Bronchial epithelial cell (primary cell): Measurements from ENCODE around the gene CTRL. TPM values are rescaled to one million over a fixed set of nuclear protein-coding genes. Genes with fewer than 3 reads are reported as not detected.

ENCODE experiments used
- DNase-seq: peaks from one replicate; pipeline ENCODE4 v3.0.0-alpha.2; 2010; ENCODE audit warnings: low read depth
- FAIRE-seq: peaks from 2 replicates; lab custom pipeline; 2011; peaks lifted over from hg19 to GRCh38; lab: Jason Lieb, UNC
- H3K27me3 ChIP-seq: 2 replicates; pipeline ENCODE4 v1.5.1; 2011; ENCODE audit warnings: low read length; ENCODE audit not compliant: control insufficient read depth, insufficient read depth
- H3K36me3 ChIP-seq: 2 replicates; pipeline ENCODE4 v1.5.1; 2011; ENCODE audit warnings: low read length; ENCODE audit not compliant: control insufficient read depth, insufficient read depth
- H3K4me3 ChIP-seq: 2 replicates; pipeline ENCODE4 v1.5.1; 2011; ENCODE audit warnings: mild to moderate bottlenecking, low read depth, low read length, control low read depth
- total RNA-seq: library from RNA; depleted of rRNA; stranded (reverse); fragments of >200 nt; gene quantifications from 2 replicates; pipeline ENCODE4 v1.2.1, GENCODE V29; 2014
- TF ChIP-seq, protein P1 (sequence below): IDR thresholded peaks from 2 replicates; pipeline ENCODE4 v1.5.1; 2011; ENCODE audit warnings: mild to moderate bottlenecking, moderate library complexity, low read length, control low read depth, inconsistent platforms; ENCODE audit not compliant: insufficient read depth, severe bottlenecking

Gene CTRL
- total RNA-seq, 1 donor from 2014 or later, result 0.26 TPM

DNA sequence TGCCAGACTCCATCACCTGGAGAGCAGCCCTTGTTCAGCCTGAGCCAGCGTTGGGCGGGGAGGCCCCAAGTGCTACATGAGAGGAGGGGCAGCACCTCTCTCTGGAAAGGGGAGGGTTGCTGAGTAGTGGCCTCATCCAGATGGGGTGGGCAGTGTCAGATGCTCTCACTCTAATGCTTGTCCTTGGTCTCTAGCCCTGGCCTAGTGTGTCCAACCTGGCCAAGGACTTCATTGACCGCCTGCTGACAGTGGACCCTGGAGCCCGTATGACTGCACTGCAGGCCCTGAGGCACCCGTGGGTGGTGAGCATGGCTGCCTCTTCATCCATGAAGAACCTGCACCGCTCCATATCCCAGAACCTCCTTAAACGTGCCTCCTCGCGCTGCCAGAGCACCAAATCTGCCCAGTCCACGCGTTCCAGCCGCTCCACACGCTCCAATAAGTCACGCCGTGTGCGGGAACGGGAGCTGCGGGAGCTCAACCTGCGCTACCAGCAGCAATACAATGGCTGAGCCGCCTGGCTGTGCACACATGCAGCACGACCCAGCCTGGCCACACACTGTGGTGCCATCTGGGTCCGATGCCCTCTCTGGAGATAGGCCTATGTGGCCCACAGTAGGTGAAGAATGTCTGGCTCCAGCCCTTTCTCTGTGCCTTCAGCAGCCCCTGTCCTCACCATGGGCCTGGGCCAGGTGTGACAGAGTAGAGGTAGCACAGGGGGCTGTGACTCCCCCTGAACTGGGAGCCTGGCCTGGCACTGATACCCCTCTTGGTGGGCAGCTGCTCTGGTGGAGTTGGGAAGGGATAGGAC is 4.3 kb downstream of the CTRL start:
- no peaks in the 10 kb centered on the region for H3K27me3 ChIP-seq
- FAIRE-seq, result no peak

DNA sequence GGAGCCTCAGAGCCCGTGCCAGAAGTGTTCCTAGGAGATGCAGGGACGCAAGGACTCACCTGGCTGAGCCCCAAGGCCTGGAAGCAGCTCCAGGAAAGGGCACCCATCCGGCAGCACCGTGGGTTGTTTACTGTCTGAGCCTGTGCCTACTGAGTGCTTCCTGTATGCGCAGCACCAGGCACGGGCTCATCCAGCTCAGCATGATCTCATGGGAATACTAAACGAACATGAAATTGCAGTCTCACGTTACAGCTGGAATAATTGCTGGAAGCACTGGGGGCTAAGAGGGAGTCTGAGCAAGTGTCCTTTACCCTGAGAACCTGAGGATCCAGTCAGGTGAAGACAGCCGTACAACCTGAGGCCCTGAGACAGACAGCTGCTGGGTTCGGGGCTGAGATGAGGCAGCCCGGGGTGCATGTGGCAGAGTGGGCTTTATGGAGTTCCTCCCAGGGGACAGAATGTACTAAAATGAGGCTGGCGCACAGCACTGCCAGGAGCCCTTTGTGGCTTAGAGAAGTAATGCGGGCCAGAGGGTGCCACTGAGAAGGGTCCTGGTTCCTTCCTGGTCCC is 5.4 kb downstream of the CTRL start:
- FAIRE-seq, result no peak
- DNase-seq, result peak; percentile 75
- TF ChIP-seq, protein P1, sequence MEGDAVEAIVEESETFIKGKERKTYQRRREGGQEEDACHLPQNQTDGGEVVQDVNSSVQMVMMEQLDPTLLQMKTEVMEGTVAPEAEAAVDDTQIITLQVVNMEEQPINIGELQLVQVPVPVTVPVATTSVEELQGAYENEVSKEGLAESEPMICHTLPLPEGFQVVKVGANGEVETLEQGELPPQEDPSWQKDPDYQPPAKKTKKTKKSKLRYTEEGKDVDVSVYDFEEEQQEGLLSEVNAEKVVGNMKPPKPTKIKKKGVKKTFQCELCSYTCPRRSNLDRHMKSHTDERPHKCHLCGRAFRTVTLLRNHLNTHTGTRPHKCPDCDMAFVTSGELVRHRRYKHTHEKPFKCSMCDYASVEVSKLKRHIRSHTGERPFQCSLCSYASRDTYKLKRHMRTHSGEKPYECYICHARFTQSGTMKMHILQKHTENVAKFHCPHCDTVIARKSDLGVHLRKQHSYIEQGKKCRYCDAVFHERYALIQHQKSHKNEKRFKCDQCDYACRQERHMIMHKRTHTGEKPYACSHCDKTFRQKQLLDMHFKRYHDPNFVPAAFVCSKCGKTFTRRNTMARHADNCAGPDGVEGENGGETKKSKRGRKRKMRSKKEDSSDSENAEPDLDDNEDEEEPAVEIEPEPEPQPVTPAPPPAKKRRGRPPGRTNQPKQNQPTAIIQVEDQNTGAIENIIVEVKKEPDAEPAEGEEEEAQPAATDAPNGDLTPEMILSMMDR, result peak; percentile 6

More for the DNA sequence above, 4.3 kb downstream of the CTRL start:
- Histone ChIP-seq H3K36me3 (peaks cover 12% of the 10 kb centered on the region), H3K4me3 (no peak overlapping the region)
- TF ChIP-seq, protein P1, result no peak
- DNase-seq, result no peak

DNA sequence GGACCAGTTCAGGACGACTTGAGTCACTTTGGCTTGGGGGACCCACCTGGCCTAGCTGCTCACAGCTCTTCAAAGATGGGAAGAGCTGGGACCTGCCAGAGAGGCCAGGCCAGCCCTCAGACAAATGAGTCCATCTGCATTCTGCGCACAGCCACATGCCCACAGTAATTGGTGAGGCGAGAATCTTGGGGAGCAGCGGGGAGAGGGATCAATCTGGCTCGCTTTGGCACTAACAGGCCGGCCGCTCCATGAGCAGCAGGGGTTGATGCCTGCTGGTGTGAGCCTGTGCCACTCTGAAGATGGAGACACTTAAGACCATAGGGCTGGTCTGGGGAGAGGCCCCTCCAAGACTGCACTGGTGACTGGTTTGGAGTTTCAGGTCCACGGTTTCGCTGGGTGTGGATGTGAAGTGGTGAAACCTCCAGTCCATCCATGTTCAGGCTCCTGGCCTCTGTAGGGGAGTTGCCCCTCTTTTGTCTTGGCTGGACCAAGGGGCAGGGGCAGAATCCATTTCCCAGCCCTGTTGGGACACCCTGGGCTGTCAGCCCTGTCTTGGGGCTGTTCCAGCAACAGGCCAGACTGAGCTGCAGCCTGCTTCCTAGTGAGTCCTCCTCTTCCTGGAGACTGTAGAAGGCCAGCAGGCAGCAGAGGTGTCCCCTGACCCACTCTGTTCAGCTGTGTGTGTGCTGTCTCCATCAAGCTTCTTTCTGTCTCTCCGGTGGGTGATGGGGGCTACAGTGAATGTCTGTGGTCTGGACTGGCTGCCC is 7.3 kb downstream of the CTRL start:
- Histone ChIP-seq H3K4me3 (no peak overlapping the region), H3K36me3 (peaks cover 12% of the 10 kb centered on the region), H3K27me3 (no peaks in the 10 kb centered on the region)
- FAIRE-seq (no peak), DNase-seq (no peak)
- TF ChIP-seq, protein P1, result no peak

More for the DNA sequence above, 5.4 kb downstream of the CTRL start:
- no peak overlapping the region for H3K4me3 ChIP-seq
- no peaks in the 10 kb centered on the region for H3K27me3 ChIP-seq
- peaks cover 12% of the 10 kb centered on the region for H3K36me3 ChIP-seq

DNA sequence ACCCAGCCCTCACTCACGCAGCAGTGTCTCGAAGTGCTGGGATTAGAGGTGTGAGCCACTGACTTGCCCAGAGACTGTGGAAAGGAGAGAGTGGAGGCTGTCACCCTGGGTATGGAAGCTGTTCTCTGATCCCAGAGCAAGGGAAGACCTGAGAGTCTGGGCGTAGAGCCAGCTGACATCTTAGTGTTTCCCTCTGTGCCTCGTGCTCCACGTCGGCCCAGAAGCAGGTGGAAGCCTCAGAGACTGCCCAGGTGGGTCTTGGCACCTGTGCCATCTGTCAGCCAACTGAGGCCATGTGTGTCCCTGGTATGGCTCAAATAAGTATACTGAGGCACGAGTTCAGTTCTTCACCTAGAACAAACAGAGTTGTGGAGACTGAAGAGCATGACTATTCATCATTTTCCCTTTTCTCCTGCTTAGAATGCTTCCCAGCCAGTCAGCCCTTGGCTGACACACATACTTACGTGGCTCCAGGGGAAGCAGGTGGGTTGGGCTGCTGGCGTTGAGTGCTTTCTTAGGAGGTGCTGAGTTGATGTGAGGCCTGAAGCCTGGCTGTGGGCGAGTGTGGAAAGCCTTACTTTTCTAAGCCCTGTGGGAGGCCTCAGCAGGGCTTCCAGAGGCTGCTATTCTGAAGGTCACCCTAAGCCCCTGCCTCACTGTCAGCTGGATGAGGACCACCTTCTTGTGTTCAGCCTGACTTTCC is 8.1 kb downstream of the CTRL start:
- FAIRE-seq (peak; percentile 28), DNase-seq (no peak)
- H3K36me3 ChIP-seq, result peaks cover 8% of the 10 kb centered on the region
- TF ChIP-seq, protein P1, result no peak
- H3K27me3 ChIP-seq, result no peaks in the 10 kb centered on the region
- H3K4me3 ChIP-seq, result no peak overlapping the region

DNA sequence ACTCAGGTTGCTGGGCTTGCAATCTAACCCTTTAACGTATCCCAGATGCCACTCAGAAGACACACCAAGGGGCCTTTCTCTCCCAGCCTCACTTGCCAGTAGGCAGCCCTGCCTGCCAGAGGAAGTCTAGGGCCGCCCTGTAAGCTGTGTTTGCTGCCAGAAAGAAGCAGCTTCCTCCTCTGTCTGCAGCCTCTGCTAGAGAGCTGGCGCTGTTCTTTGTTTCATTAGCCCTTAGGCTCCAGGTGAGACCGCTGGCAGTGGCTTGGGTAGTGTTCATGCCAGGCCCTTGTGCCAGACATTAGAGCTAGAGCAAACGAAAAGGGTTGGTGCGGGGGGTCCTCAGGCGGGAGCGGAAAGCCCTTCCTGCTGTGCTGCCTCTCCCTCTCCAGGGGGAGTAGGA is 8.9 kb downstream of the CTRL start:
- Histone ChIP-seq H3K4me3 (no peak overlapping the region), H3K27me3 (no peaks in the 10 kb centered on the region), H3K36me3 (peaks cover 6% of the 10 kb centered on the region)
- DNase-seq (no peak), FAIRE-seq (no peak)
- TF ChIP-seq, protein P1, result no peak
